ENCODE measurements around the gene TCF12. TPM values are rescaled to one million over a fixed set of nuclear protein-coding genes. Genes with fewer than 3 reads are reported as not detected.
A peak's percentile ranks its signal among the peaks of the same experiment; 100 is the strongest.
"Not testable (repeated sequence)": the region's sequence is repeated elsewhere in the genome, so short reads cannot be mapped to it uniquely, and the experiment has no call there.

Gene TCF12
- total RNA-seq, 1 experiment from 2014 or later: 96.2 TPM

GRCh38 chr15:57090496-57090859, 172.0 kb downstream of the TCF12 start:
- no peak for DNase-seq (ENCODE audit: low read depth)

GRCh38 chr15:57091636-57092035, 173.2 kb downstream of the TCF12 start:
- DNase-seq (ENCODE audit: low read depth): no peak

GRCh38 chr15:57092252-57092651, 173.8 kb downstream of the TCF12 start:
- DNase-seq (ENCODE audit: low read depth): no peak

GRCh38 chr15:57094321-57095257, 176.1 kb downstream of the TCF12 start:
- no peak for DNase-seq (ENCODE audit: low read depth)

GRCh38 chr15:57095896-57096295, 177.5 kb downstream of the TCF12 start:
- no peak for DNase-seq (ENCODE audit: low read depth)

GRCh38 chr15:57097246-57097645, 178.8 kb downstream of the TCF12 start:
- DNase-seq (ENCODE audit: low read depth): no peak

GRCh38 chr15:57097919-57098543, 179.6 kb downstream of the TCF12 start:
- DNase-seq (ENCODE audit: low read depth): not testable (repeated sequence)

- no peak for DNase-seq (ENCODE audit: low read depth)
Measured at GRCh38 chr15:57098896-57099295, 180.5 kb downstream of the TCF12 start.

GRCh38 chr15:57100136-57100539, 181.7 kb downstream of the TCF12 start:
- no peak for DNase-seq (ENCODE audit: low read depth)

GRCh38 chr15:57102858-57103257, 184.4 kb downstream of the TCF12 start:
- DNase-seq (ENCODE audit: low read depth): no peak

GRCh38 chr15:57108296-57108695, 189.9 kb downstream of the TCF12 start:
- DNase-seq (ENCODE audit: low read depth): no peak

- no peak for DNase-seq (ENCODE audit: low read depth)
Measured at GRCh38 chr15:57109005-57109404, 190.6 kb downstream of the TCF12 start.

- DNase-seq (ENCODE audit: low read depth): no peak
Measured at GRCh38 chr15:57111002-57111401, 192.6 kb downstream of the TCF12 start.

GRCh38 chr15:57112178-57112577, 193.7 kb downstream of the TCF12 start:
- no peak for DNase-seq (ENCODE audit: low read depth)

- DNase-seq (ENCODE audit: low read depth): no peak
Measured at GRCh38 chr15:57114070-57114469, 195.6 kb downstream of the TCF12 start.

GRCh38 chr15:57118013-57118799, 199.8 kb downstream of the TCF12 start:
- peak; percentile 52 for DNase-seq (ENCODE audit: low read depth)

GRCh38 chr15:57122080-57122840, 203.8 kb downstream of the TCF12 start:
- no peak for DNase-seq (ENCODE audit: low read depth)

GRCh38 chr15:57124036-57124435, 205.6 kb downstream of the TCF12 start:
- no peak for DNase-seq (ENCODE audit: low read depth)

- DNase-seq (ENCODE audit: low read depth): no peak
Measured at GRCh38 chr15:57129064-57129463, 210.6 kb downstream of the TCF12 start.

- DNase-seq (ENCODE audit: low read depth): no peak
Measured at GRCh38 chr15:57130956-57131355, 212.5 kb downstream of the TCF12 start.

Measured in HT1080 (cell line).